Activated naive CD8-positive, alpha-beta T cell (primary cell): ENCODE measurements around the gene AHNAK2.

Source experiments
- H3K27ac Mint-ChIP-seq: one replicate; pipeline ENCODE4 v1.8.0; 2021; ENCODE audit warnings: mixed read lengths
- H3K27me3 Mint-ChIP-seq: one replicate; pipeline ENCODE4 v1.8.0; 2021; ENCODE audit warnings: mixed read lengths
- H3K36me3 Mint-ChIP-seq: one replicate; pipeline ENCODE4 v1.8.0; 2021; ENCODE audit warnings: mixed read lengths
- H3K4me1 Mint-ChIP-seq: one replicate; pipeline ENCODE4 v1.8.0; 2021; ENCODE audit warnings: low read depth, mixed read lengths
- H3K4me3 Mint-ChIP-seq: one replicate; pipeline ENCODE4 v1.8.0; 2021; ENCODE audit warnings: mild to moderate bottlenecking, mixed read lengths
- H3K9me3 Mint-ChIP-seq: one replicate; pipeline ENCODE4 v1.8.0; 2021; ENCODE audit warnings: low read depth, mixed read lengths

AHNAK2 gene

DNA sequence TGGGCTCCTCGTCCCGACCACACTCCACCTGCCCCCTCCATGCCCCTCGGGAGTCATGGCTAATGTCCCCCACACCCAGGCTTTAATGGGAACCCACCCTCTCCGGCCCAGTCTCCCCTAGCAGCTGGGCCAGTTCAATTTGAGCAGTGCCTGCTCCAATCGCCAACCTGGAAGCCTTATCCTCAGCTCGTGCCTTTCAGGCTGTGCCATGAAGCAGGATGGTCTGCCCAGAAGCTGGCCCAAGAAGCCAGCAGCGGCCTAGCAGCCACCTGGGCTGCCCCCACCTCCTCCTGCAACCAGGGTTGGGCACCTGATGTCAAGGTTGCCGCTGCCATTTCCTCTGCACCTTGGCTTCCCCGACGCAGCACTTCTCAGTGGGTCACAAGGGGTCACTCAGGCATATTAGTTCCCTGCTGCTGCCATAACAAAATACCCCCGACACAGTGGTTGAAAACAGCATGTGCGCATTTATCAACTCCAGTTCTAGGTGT, 5.1 kb upstream of the AHNAK2 start:
- no peaks in the 10 kb centered on the region for H3K27me3 Mint-ChIP-seq
- no peak overlapping the region for H3K4me3 Mint-ChIP-seq
- no peaks in the 10 kb centered on the region for H3K36me3 Mint-ChIP-seq
- H3K27ac Mint-ChIP-seq = no peak overlapping the region
- peaks cover 4% of the 10 kb centered on the region for H3K4me1 Mint-ChIP-seq
- no peaks in the 10 kb centered on the region for H3K9me3 Mint-ChIP-seq

DNA sequence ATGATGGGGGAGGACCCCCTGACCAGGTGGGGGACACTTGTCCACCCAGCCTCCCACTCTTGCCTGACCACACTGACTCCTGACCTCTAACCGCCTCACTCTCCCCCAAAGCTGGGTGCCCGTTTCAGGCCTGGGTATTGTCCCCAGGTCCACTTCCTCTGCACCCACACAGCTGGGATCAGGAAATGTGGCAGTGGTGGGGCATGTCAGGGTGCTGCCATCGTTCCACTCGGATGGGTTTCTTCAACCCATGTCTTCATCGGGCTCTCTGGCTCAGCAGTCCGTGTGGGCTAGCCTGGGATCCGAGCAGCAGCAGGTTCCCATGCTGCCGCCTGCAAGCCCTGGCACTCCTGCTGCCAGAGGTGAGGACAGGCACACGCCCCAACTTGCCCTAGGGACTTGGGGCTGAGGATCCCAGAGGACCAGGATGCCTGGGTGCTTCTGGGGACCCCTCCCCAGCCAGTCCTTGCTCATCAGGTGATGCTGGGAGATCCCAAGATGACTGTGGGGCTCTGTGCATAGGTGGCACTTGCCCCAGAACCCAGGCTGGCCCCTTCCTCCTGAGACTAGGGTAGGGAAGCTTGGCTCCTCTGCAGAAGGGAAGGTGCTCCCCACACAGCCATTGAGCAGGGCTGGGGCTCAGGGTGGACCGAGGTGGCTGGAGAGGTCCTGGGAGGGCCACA, 4.5 kb upstream of the AHNAK2 start:
- Mint-ChIP-seq H3K4me3 (no peak overlapping the region), H3K27ac (no peak overlapping the region), H3K27me3 (no peaks in the 10 kb centered on the region), H3K4me1 (peaks cover 5% of the 10 kb centered on the region), H3K36me3 (no peaks in the 10 kb centered on the region), H3K9me3 (no peaks in the 10 kb centered on the region)

- H3K4me1 Mint-ChIP-seq = peaks cover 4% of the 10 kb centered on the region
- no peaks in the 10 kb centered on the region for H3K36me3 Mint-ChIP-seq
- H3K27ac Mint-ChIP-seq = no peak overlapping the region
- no peaks in the 10 kb centered on the region for H3K27me3 Mint-ChIP-seq
- H3K9me3 Mint-ChIP-seq = no peaks in the 10 kb centered on the region
- H3K4me3 Mint-ChIP-seq = no peak overlapping the region
Measured at GRCh38 chr14:104981699-104982541, 3.7 kb upstream of the AHNAK2 start.

- H3K27me3 Mint-ChIP-seq = peaks cover 3% of the 10 kb centered on the region
- H3K9me3 Mint-ChIP-seq = no peaks in the 10 kb centered on the region
- H3K4me1 Mint-ChIP-seq = peaks cover 7% of the 10 kb centered on the region
- no peak overlapping the region for H3K4me3 Mint-ChIP-seq
- H3K27ac Mint-ChIP-seq = no peak overlapping the region
- no peaks in the 10 kb centered on the region for H3K36me3 Mint-ChIP-seq
Measured at GRCh38 chr14:104980611-104981531, 2.7 kb upstream of the AHNAK2 start.

GRCh38 chr14:104979758-104980610, 1.8 kb upstream of the AHNAK2 start:
- Mint-ChIP-seq H3K4me3 (peak overlapping the region; percentile 48), H3K27ac (no peak overlapping the region), H3K27me3 (peaks cover 3% of the 10 kb centered on the region), H3K4me1 (peaks cover 7% of the 10 kb centered on the region), H3K36me3 (no peaks in the 10 kb centered on the region), H3K9me3 (no peaks in the 10 kb centered on the region)

DNA sequence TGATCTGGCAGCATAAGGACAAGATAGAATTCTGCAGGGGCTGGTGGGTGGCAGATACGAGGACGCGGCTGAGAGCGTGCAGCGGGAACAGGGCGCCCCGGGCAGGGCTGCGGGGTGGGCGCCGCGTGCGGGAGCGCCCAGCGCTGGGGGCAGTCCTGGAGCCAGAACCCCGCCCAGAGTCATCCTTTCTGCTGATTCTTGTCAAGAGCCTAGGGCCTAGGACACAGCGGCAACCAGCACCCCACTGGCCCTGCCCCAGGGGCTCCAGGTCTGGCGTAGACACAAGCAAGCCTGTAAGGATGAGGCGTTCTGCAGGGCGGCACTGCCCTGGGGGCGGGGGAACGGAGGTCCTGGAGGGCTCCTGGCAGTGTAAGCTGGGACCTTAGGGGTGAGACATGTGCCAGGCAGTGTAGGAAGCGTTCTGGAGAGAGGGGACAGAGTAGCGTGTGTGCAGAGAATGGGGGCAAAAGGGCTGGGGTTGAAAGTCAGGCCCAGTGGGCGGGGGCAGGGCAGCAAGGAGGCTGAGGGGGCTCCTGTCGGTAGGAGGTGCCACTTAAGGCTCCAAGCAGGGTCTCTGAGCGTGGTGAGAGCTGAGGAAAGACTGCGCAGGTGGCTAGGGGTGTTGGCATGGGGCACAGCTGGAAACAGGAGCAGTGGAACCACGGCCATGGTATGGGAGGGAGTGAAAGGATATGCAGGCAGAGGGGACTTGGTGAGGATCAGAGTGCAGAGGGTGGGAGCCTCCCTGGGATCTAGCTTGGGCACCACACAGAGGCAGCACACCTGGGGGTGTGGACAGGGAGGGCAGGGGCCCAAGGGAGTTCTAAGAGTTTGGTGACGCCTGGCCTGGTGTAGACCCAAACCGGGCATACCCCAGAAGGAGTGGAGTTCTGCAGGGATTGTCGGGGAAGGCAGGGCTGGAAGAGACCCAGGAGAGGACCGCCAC, 845 bp upstream of the AHNAK2 start:
- H3K4me3 Mint-ChIP-seq = peak overlapping the region; percentile 61
- no peak overlapping the region for H3K27ac Mint-ChIP-seq
- peaks cover 3% of the 10 kb centered on the region for H3K27me3 Mint-ChIP-seq
- H3K36me3 Mint-ChIP-seq = no peaks in the 10 kb centered on the region
- H3K4me1 Mint-ChIP-seq = peaks cover 5% of the 10 kb centered on the region
- no peaks in the 10 kb centered on the region for H3K9me3 Mint-ChIP-seq

- Mint-ChIP-seq H3K4me3 (peak overlapping the region; percentile 84), H3K36me3 (no peaks in the 10 kb centered on the region), H3K9me3 (no peaks in the 10 kb centered on the region), H3K27ac (no peak overlapping the region), H3K27me3 (peaks cover 3% of the 10 kb centered on the region), H3K4me1 (peaks cover 5% of the 10 kb centered on the region)
Measured at GRCh38 chr14:104977008-104977680, 1.0 kb downstream of the AHNAK2 start.

- Mint-ChIP-seq H3K27me3 (peaks cover 3% of the 10 kb centered on the region), H3K9me3 (no peaks in the 10 kb centered on the region), H3K4me3 (peak overlapping the region; percentile 77), H3K36me3 (no peaks in the 10 kb centered on the region), H3K27ac (no peak overlapping the region), H3K4me1 (peaks cover 5% of the 10 kb centered on the region)
Measured at GRCh38 chr14:104976198-104977007, 1.8 kb downstream of the AHNAK2 start.

- Mint-ChIP-seq H3K4me3 (no peak overlapping the region), H3K27me3 (peaks cover 3% of the 10 kb centered on the region), H3K36me3 (no peaks in the 10 kb centered on the region), H3K27ac (no peak overlapping the region), H3K9me3 (no peaks in the 10 kb centered on the region), H3K4me1 (peaks cover 5% of the 10 kb centered on the region)
Measured at GRCh38 chr14:104975481-104976197, 2.5 kb downstream of the AHNAK2 start.

DNA sequence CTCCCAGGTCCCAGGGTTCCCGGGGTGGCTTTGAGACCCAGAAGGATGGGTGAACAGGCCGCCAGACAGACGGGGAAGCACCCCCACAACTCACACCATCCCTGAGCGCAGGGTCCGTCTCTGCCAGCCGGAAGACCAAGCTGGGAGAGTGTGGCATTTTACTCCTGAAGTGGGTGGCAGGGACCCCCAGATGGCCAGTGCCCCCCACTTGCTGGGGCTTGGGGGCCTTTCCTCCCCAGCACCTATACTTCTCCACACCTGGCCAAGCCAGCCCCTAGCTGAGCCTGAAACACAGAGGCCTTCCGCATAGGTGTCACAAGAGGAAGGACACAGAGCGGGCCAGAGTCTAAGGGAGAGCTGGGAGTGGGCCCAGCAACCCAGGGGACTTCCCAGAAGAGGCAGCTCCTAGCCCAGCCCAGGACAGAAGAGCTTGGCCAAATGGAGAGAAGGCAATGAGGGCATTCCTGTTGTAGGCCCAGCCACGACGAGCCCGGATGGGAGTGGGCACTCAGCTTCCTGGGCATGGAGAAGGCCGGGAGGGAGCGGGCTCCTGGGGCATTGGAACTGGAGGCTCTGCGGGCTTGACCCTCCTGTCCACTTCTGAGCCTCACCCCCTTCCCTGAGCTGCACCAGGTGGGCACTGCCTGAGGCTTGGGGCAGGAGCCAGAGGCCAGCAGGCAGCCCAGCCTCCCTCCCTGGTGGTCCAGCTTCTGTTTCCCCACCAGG, 3.3 kb downstream of the AHNAK2 start:
- no peak overlapping the region for H3K4me3 Mint-ChIP-seq
- no peaks in the 10 kb centered on the region for H3K9me3 Mint-ChIP-seq
- peaks cover 3% of the 10 kb centered on the region for H3K27me3 Mint-ChIP-seq
- H3K36me3 Mint-ChIP-seq = no peaks in the 10 kb centered on the region
- H3K4me1 Mint-ChIP-seq = peaks cover 5% of the 10 kb centered on the region
- no peak overlapping the region for H3K27ac Mint-ChIP-seq

- no peaks in the 10 kb centered on the region for H3K36me3 Mint-ChIP-seq
- no peaks in the 10 kb centered on the region for H3K9me3 Mint-ChIP-seq
- no peak overlapping the region for H3K27ac Mint-ChIP-seq
- no peak overlapping the region for H3K4me3 Mint-ChIP-seq
- peaks cover 5% of the 10 kb centered on the region for H3K4me1 Mint-ChIP-seq
- H3K27me3 Mint-ChIP-seq = peaks cover 4% of the 10 kb centered on the region
Measured at GRCh38 chr14:104974146-104974541, 4.0 kb downstream of the AHNAK2 start.
